Fibroblast of villous mesenchyme (primary cell): ENCODE data around the gene ZC3H4. TPM values are rescaled to one million over a fixed set of nuclear protein-coding genes. Genes with fewer than 3 reads are reported as not detected.

Source experiments
- DNase-seq: peaks from one replicate; pipeline ENCODE4 v3.0.0-alpha.2; 2010; ENCODE audit warnings: low read depth
- H3K4me3 ChIP-seq: 2 replicates; pipeline ENCODE4 v1.5.1; 2011; ENCODE audit warnings: low read depth, mild to moderate bottlenecking, low read length
- total RNA-seq: library from RNA; depleted of rRNA; stranded (reverse); fragments of >200 nt; gene quantifications from 2 replicates; pipeline ENCODE4 v1.2.3, GENCODE V29; 2012
- TF ChIP-seq, protein P1 (sequence below): IDR thresholded peaks from 2 replicates; pipeline ENCODE4 v1.5.1; 2012; ENCODE audit warnings: low read depth, mild to moderate bottlenecking, low read length; ENCODE audit not compliant: insufficient read depth

ZC3H4 gene
- total RNA-seq, 1 donor, result 16.0 TPM

DNA sequence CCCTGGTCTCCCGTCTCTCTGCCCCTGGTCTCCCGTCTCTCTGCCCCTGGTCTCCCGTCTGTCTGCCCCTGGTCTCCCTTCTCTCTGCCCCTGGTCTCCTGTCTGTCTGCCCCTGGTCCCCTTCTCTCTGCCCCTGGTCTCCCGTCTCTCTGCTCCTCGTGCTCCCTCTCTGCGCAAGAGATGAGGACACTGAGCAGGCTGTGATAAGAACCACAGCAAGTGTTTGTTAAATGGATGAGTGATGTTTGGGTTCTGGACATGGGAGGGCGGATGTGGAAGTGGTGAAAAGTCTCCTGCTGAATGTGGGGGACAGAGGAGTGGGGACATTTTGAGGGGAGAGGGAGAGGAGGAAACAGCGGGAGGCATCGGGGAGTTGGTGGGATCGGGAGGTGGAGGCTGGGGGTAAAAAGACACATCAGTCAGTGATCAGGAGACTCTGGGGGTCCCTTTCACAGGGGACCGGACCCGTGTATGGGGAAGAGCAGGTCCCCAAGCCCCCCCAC lies 85.9 kb downstream of the ZC3H4 start:
- no peak for DNase-seq
- TF ChIP-seq, protein P1, sequence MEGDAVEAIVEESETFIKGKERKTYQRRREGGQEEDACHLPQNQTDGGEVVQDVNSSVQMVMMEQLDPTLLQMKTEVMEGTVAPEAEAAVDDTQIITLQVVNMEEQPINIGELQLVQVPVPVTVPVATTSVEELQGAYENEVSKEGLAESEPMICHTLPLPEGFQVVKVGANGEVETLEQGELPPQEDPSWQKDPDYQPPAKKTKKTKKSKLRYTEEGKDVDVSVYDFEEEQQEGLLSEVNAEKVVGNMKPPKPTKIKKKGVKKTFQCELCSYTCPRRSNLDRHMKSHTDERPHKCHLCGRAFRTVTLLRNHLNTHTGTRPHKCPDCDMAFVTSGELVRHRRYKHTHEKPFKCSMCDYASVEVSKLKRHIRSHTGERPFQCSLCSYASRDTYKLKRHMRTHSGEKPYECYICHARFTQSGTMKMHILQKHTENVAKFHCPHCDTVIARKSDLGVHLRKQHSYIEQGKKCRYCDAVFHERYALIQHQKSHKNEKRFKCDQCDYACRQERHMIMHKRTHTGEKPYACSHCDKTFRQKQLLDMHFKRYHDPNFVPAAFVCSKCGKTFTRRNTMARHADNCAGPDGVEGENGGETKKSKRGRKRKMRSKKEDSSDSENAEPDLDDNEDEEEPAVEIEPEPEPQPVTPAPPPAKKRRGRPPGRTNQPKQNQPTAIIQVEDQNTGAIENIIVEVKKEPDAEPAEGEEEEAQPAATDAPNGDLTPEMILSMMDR, result no peak
- no peak overlapping the region for H3K4me3 ChIP-seq

DNA sequence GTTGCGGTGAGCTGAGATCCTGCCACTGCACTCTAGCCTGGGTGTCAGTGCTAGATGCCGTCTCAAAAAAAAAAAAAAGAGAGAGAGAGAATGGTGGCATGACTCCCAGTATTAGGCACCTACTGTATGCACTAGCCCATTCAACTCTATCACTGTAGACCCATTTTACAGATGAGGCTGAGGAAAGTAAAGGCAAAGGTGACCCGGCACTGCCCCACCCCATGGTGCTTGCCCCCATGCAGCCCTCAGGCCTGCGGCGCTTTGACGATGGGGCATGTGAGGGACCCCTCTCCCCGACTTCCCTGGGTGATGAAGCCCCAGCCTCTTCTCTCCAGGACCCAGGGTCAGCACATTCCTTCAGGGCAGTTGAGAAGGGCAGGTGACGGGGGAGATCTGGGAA lies 86.7 kb downstream of the ZC3H4 start:
- DNase-seq, result no peak
- H3K4me3 ChIP-seq, result no peak overlapping the region
- TF ChIP-seq, protein P1, result no peak

DNA sequence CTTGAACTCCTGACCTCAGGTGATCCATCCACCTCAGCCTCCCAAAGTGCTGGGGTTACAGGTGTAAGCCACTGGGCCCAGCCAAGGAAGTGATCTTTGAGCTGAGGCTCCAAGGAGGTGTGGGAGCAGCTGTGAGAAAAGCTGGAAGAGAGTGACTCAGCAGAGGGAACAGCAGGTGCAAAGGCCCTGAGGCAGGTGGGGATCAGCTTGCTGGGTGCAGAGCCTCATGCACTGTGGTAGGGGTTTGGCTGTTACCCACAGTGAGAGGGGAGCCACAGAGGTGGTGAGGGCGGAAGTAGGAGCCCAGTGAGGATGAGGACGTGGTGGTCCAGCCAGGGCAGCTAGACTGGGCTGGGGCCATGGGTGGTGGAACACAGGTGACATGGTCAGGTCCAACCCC lies 87.4 kb downstream of the ZC3H4 start:
- TF ChIP-seq, protein P1, result no peak
- H3K4me3 ChIP-seq, result no peak overlapping the region
- no peak for DNase-seq

DNA sequence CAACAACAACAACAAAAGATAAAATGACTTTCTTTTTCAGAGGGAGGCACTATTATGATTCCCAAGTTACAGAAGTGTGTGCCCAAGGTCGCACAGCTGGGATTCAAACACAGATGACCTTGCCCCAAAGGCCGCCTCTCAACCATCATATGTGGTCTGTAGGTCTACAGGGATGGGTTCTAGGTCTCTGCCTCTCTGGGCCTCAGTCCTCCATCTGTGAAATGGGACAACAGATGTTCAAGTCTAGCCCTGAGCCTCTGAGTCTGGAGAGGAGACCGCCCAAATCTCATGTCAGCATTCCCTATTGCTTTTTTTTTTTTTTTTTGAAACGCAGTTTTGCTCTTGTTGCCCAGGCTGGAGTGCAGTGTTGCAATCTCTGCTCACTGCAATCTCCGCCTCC lies 89.1 kb downstream of the ZC3H4 start:
- TF ChIP-seq, protein P1, result no peak
- no peak for DNase-seq
- no peak overlapping the region for H3K4me3 ChIP-seq

DNA sequence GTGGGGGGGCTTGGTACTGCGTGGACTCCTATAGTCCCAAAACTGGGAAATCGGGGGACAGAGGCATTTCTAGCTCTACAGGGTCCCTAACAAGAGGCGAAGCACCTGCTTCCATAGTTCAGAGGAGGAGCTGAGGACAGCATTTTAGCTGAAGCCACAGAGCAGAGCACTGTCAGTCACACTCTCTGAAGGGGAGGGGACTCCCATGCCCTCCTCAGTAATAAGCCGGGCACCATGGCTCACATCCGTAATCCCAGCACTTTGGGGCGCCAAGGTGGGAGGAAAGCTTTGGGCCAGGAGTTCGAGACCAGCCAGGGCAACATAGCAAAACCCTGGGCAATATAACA lies 90.2 kb downstream of the ZC3H4 start:
- H3K4me3 ChIP-seq, result no peak overlapping the region
- no peak for DNase-seq
- TF ChIP-seq, protein P1, result no peak

DNA sequence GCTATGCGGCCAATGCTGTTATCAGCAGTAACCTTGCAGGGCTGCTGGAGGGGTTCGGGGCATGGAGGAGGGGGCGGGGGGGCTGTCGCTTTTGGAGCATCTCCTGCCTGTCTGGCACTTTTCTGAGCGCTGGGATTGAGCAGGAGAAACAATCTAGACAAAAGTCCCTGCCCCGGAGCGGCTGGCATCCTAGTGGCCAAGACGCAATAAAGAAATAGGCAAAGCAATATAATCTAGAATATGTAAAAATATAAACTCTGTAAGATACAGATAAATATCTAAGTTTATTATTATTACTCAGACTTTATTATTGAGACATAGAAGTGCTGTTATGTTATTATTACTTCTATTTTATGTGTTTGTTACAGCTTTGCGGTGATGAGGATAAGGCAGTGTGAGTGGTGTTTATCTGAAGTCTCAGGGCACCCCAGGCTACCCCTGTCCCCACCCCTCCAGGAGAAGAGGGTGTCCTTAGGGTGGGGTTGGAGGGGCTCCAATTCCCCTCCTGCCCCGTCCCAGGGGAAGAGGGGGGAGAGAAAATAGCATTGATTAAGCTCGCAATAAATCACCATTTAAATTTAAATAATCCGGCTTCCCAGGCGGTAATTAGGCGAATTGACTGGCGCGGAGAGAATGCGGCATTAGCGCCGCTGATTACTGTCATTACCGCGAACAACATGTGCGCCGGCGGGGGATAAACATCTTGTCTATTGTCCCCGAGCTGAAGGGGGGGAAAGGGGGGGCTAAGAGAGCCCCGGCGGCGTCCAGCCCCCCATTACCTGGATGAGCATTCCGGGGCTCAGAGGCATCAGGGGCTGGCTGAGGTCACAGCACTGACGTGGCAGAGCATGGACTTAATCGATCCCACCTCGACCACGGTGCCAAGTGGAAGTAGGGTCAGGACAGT lies 90.8 kb downstream of the ZC3H4 start:
- TF ChIP-seq, protein P1, result no peak
- DNase-seq, result no peak
- no peak overlapping the region for H3K4me3 ChIP-seq
